AG10803 (cell line): ENCODE results near the gene CDKN2B.

Experiments used
- DNase-seq: peaks from one replicate; pipeline ENCODE4 v3.0.0; 2010; ENCODE audit warnings: low read depth
- H3K4me3 ChIP-seq: 2 replicates; pipeline ENCODE4 v1.5.1; 2011; ENCODE audit warnings: mild to moderate bottlenecking, low read length, control low read depth
- TF ChIP-seq, protein P1 (sequence below): conservative IDR thresholded peaks from 2 replicates; pipeline ENCODE4 v1.5.1; 2011; ENCODE audit warnings: mild to moderate bottlenecking, low read length, control low read depth, inconsistent platforms

CDKN2B gene

GRCh38 chr9:22002038-22002437, 7.1 kb downstream of the CDKN2B start:
- TF ChIP-seq, protein P1, sequence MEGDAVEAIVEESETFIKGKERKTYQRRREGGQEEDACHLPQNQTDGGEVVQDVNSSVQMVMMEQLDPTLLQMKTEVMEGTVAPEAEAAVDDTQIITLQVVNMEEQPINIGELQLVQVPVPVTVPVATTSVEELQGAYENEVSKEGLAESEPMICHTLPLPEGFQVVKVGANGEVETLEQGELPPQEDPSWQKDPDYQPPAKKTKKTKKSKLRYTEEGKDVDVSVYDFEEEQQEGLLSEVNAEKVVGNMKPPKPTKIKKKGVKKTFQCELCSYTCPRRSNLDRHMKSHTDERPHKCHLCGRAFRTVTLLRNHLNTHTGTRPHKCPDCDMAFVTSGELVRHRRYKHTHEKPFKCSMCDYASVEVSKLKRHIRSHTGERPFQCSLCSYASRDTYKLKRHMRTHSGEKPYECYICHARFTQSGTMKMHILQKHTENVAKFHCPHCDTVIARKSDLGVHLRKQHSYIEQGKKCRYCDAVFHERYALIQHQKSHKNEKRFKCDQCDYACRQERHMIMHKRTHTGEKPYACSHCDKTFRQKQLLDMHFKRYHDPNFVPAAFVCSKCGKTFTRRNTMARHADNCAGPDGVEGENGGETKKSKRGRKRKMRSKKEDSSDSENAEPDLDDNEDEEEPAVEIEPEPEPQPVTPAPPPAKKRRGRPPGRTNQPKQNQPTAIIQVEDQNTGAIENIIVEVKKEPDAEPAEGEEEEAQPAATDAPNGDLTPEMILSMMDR = no peak
- no peak for DNase-seq
- H3K4me3 ChIP-seq = no peak overlapping the region

- no peak for DNase-seq
- TF ChIP-seq, protein P1 = no peak
- no peak overlapping the region for H3K4me3 ChIP-seq
Observed at GRCh38 chr9:21998026-21998425, 11.1 kb downstream of the CDKN2B start.

- no peak for DNase-seq
- TF ChIP-seq, protein P1 = no peak
- no peak overlapping the region for H3K4me3 ChIP-seq
Observed at GRCh38 chr9:21997480-21997879, 11.6 kb downstream of the CDKN2B start.

DNA sequence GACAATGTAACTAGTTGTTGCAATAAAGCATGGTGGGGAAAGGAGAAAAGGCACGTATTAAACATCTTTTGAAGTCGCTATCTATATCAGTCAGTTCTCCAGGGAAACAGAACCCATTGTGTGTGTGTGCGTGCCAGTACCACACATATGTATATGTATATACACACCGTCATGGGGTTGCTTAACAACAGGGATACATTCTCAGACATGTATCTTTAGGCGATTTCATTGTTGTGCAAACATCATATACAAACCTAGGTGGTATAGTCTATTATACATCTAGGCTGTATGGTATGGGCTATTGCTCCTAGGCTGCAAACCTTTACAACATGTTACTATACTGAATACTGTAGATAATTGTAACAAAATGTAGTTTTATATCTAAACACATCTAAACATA, 12.2 kb downstream of the CDKN2B start:
- no peak for DNase-seq
- TF ChIP-seq, protein P1 = no peak
- no peak overlapping the region for H3K4me3 ChIP-seq

DNA sequence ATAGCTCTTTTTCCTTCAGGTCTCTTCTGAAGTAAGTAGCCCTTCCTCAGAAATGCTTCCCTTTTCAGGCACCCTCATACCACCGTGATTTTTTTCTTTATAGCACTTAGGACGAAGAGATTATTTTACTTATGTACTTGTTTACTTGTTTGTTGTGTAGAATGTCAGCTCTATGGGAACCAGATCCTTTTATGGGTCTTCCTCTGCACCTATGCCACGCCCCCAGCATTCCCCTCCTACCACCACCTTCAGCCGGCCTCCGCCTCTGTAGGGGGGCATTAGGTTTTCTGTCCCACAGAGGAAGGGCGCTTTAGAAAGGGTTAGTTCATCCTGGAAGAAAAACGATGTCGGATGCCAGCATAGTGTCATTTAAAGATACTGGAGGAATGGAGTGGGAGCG, 12.7 kb downstream of the CDKN2B start:
- DNase-seq = no peak
- TF ChIP-seq, protein P1 = no peak
- no peak overlapping the region for H3K4me3 ChIP-seq

- TF ChIP-seq, protein P1 = peak; percentile 17; the same call in 1 of the 2 replicates
- peak; percentile 58 for DNase-seq
- H3K4me3 ChIP-seq = peak overlapping the region; percentile 91
Observed at GRCh38 chr9:21995666-21996398, 13.3 kb downstream of the CDKN2B start.

DNA sequence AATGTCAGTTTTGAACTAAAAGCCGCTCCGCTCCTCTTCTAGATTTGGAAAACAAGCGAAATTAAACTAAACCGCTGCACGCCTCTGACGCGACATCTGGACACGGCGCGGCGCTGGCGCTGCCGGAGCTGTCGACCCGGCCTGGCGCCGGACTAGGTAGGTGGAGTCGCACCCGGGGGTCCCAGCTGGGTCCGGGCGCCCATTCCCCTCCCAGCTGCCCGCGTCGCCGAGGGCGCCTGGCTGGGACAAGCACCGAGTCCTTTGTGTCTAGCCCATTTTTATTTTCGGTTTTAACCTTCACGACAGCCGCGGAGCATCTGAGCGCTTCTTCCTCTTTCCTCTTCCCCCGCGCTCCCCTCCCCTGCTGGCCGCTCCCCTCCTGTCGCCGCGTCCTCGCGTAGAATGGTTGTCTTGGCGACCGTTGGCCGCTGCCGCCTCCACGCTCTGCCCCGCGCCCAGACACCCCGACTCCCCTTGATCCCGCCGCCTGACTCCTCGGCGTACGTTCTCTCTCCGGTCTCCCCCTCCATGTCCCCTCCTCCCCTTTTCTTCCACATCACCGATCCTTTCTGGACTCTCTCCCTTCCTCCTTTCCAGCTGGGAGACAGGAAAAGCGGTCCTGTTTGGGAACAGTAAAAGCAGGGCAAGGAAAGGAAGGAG, 14.0 kb downstream of the CDKN2B start:
- TF ChIP-seq, protein P1 = no peak
- H3K4me3 ChIP-seq = peak overlapping the region; percentile 91
- DNase-seq = peak; percentile 75
